IPS DF 6.9 (cell line): ENCODE results near the gene DDX10.

Experiments used
- DNase-seq: peaks from one replicate; pipeline ENCODE4 v3.0.0-alpha.2; 2013; ENCODE audit warnings: low read depth, low spot score
- H3K27ac ChIP-seq: one replicate; pipeline ENCODE4 v1.5.1; 2013; ENCODE audit warnings: low read length, control low read depth
- H3K27me3 ChIP-seq: 2 replicates; pipeline ENCODE4 v1.6.1; 2013; ENCODE audit warnings: mild to moderate bottlenecking, low read length; ENCODE audit not compliant: control insufficient read depth, insufficient read depth
- H3K36me3 ChIP-seq: 2 replicates; pipeline ENCODE4 v1.6.1; 2013; ENCODE audit warnings: low read length; ENCODE audit not compliant: control insufficient read depth, insufficient read depth
- H3K4me1 ChIP-seq: 2 replicates; pipeline ENCODE4 v1.6.1; 2013; ENCODE audit warnings: low read length; ENCODE audit not compliant: control insufficient read depth, insufficient read depth
- H3K4me3 ChIP-seq: 2 replicates; pipeline ENCODE4 v1.5.1; 2013; ENCODE audit warnings: mild to moderate bottlenecking, low read length
- H3K9me3 ChIP-seq: 2 replicates; pipeline ENCODE4 v1.6.1; 2013; ENCODE audit warnings: low read length, inconsistent platforms; ENCODE audit not compliant: control insufficient read depth, insufficient read depth
- WGBS: extraction: QIAGEN DNeasy Blood & Tissue Kit; methylation state at CpG from one replicate; pipeline ENCODE4 v1.1.7; 2013; ENCODE audit warnings: mixed read lengths, missing lambda C conversion rate; ENCODE audit not compliant: insufficient read length, insufficient coverage; 5-methylcytosine and 5-hydroxymethylcytosine counted together

Gene DDX10

DNA sequence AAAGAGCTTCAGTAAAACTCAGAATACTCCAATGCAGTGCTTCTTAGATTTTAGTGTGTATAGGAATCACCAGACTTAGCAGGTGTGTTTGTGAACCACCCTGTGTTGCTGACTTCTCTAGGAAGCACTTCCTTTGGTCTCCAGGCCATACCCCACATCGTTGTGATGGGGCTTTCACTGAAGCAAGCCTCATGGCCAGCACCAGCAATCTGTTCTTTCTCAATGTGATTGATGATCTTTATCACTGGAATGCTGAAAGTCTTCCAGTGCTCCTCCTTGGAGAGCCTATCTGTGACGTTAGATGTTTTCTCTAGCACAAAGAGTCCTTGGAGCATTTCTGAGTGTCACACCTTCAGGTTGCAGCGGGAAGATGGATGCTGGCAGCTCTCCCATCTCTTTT lies 280.5 kb downstream of the DDX10 start:
- Histone ChIP-seq H3K4me3 (no peak overlapping the region), H3K27me3 (no peaks in the 10 kb centered on the region), H3K9me3 (no peaks in the 10 kb centered on the region), H3K4me1 (no peaks in the 10 kb centered on the region), H3K36me3 (no peaks in the 10 kb centered on the region), H3K27ac (no peak overlapping the region)
- no CpG with 5 or more reads among the region's 3 CpGs for WGBS
- no peak for DNase-seq

GRCh38 chr11:108947654-108948570 lies 283.0 kb downstream of the DDX10 start:
- no peaks in the 10 kb centered on the region for H3K27me3 ChIP-seq
- DNase-seq = no peak
- H3K4me1 ChIP-seq = no peaks in the 10 kb centered on the region
- H3K4me3 ChIP-seq = no peak overlapping the region
- H3K27ac ChIP-seq = no peak overlapping the region
- no peaks in the 10 kb centered on the region for H3K36me3 ChIP-seq
- H3K9me3 ChIP-seq = no peaks in the 10 kb centered on the region
- no CpG with 5 or more reads among the region's 7 CpGs for WGBS

DNA sequence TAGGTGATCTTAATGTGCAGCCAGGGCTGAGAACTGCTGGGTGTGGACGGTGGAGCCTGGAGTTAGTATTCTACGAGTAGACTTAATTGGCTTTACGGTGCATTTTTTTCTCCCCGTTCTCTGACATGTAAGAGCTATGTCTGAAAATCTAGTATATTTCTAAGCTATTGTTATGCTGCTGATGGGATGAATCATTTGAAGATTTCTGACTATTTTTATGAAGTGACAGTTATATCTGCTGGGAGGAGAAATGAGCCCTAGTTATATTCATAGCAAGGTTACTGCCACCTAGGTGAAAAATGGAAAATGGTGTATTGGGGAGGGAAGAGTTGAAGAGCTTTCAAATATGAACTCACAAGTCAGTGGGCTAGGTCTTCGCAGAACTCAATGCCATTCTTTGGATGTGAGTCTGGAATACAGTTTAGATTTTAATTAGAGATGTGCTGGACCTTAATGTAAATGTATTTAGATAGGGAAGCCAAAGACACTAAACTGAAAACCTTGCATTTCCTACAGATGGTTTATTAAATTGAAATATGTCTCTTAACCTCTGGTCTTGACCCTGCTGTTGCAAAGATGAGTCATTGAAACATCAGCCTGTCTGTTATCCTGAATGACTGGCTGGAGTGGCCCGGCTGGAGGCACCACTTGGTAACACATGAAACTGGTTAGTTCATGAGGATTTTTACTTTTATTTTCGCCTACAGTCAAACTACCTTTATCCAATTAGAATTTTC lies 293.7 kb downstream of the DDX10 start:
- no peak overlapping the region for H3K4me3 ChIP-seq
- no peaks in the 10 kb centered on the region for H3K36me3 ChIP-seq
- H3K9me3 ChIP-seq = no peaks in the 10 kb centered on the region
- no CpG with 5 or more reads among the region's 7 CpGs for WGBS
- no peak for DNase-seq
- no peak overlapping the region for H3K27ac ChIP-seq
- no peaks in the 10 kb centered on the region for H3K27me3 ChIP-seq
- peaks cover 5% of the 10 kb centered on the region; the same call in 1 of the 2 replicates for H3K4me1 ChIP-seq

GRCh38 chr11:108959105-108959761 lies 294.4 kb downstream of the DDX10 start:
- WGBS = no CpG with 5 or more reads among the region's 4 CpGs
- Histone ChIP-seq H3K9me3 (no peaks in the 10 kb centered on the region), H3K36me3 (no peaks in the 10 kb centered on the region), H3K4me3 (no peak overlapping the region), H3K27ac (no peak overlapping the region), H3K27me3 (no peaks in the 10 kb centered on the region), H3K4me1 (peaks cover 5% of the 10 kb centered on the region; the same call in 1 of the 2 replicates)
- no peak for DNase-seq

GRCh38 chr11:108959874-108960273 lies 295.0 kb downstream of the DDX10 start:
- Histone ChIP-seq H3K36me3 (no peaks in the 10 kb centered on the region), H3K27me3 (no peaks in the 10 kb centered on the region), H3K4me3 (no peak overlapping the region), H3K4me1 (peaks cover 5% of the 10 kb centered on the region; the same call in 1 of the 2 replicates), H3K9me3 (no peaks in the 10 kb centered on the region), H3K27ac (no peak overlapping the region)
- WGBS = no CpG with 5 or more reads among the region's 3 CpGs
- DNase-seq = no peak

- DNase-seq = no peak
- Histone ChIP-seq H3K4me3 (no peak overlapping the region), H3K36me3 (no peaks in the 10 kb centered on the region), H3K27me3 (no peaks in the 10 kb centered on the region), H3K4me1 (peaks cover 5% of the 10 kb centered on the region; the same call in 1 of the 2 replicates), H3K27ac (no peak overlapping the region), H3K9me3 (no peaks in the 10 kb centered on the region)
- WGBS = no CpG with 5 or more reads among the region's 5 CpGs
Observed at GRCh38 chr11:108960501-108960900, 295.6 kb downstream of the DDX10 start.

- Histone ChIP-seq H3K27me3 (no peaks in the 10 kb centered on the region), H3K4me1 (peaks cover 5% of the 10 kb centered on the region; the same call in 1 of the 2 replicates), H3K27ac (no peak overlapping the region), H3K9me3 (no peaks in the 10 kb centered on the region), H3K4me3 (no peak overlapping the region), H3K36me3 (no peaks in the 10 kb centered on the region)
- no CpG with 5 or more reads among the region's 4 CpGs for WGBS
- no peak for DNase-seq
Observed at GRCh38 chr11:108961095-108961494, 296.2 kb downstream of the DDX10 start.

GRCh38 chr11:108963118-108963517 lies 298.2 kb downstream of the DDX10 start:
- WGBS = no CpG with 5 or more reads among the region's 4 CpGs
- Histone ChIP-seq H3K9me3 (no peaks in the 10 kb centered on the region), H3K27ac (no peak overlapping the region), H3K4me1 (peaks cover 6% of the 10 kb centered on the region), H3K36me3 (no peaks in the 10 kb centered on the region), H3K4me3 (no peak overlapping the region), H3K27me3 (no peaks in the 10 kb centered on the region)
- DNase-seq = no peak

DNA sequence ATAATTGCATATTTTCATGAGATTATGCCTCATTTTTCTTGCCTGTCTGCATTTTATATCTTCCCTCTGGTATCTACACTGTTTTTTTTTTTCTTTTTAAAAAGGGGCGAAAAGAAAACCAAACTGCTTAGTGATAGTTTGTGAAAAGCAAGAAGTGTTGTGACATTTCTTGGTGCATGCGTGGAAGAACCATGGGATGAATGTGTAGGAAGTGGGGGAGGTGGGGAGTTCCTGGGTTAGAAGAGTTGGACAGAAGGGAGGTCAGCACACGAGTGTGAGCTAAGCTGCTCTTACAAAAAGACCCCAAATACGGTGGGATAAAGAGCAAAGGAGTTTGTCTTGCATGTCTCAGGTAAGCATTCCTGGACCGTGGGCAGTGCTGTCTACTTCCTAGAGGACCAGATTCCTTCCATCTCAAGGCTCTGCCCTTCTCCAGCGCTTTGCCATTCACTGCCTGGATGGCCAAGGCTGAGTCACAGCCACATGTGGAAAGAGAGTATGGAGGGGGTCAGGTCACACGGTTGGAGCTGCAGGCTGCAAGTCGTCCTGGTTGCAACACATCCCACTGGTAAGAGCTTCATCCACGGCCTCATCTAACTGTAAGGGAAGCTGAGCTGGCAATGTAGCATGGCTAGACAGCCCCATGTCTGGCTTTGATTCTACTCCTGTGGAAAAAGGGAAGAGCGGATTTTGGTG lies 300.6 kb downstream of the DDX10 start:
- H3K4me1 ChIP-seq = peaks cover 2% of the 10 kb centered on the region
- no peaks in the 10 kb centered on the region for H3K9me3 ChIP-seq
- no CpG with 5 or more reads among the region's 10 CpGs for WGBS
- no peaks in the 10 kb centered on the region for H3K36me3 ChIP-seq
- no peak overlapping the region for H3K27ac ChIP-seq
- H3K27me3 ChIP-seq = no peaks in the 10 kb centered on the region
- DNase-seq = no peak
- no peak overlapping the region for H3K4me3 ChIP-seq

- no peaks in the 10 kb centered on the region for H3K36me3 ChIP-seq
- H3K27me3 ChIP-seq = no peaks in the 10 kb centered on the region
- DNase-seq = no peak
- no peak overlapping the region for H3K27ac ChIP-seq
- H3K4me1 ChIP-seq = peaks cover 2% of the 10 kb centered on the region; the same call in 1 of the 2 replicates
- H3K4me3 ChIP-seq = no peak overlapping the region
- H3K9me3 ChIP-seq = no peaks in the 10 kb centered on the region
- no CpG with 5 or more reads among the region's 4 CpGs for WGBS
Observed at GRCh38 chr11:108966206-108966605, 301.3 kb downstream of the DDX10 start.
